Neuron (in vitro differentiated cells): Measurements from ENCODE around the gene TASL.
"Not testable (repeated sequence)": the region's sequence is repeated elsewhere in the genome, so short reads cannot be mapped to it uniquely, and the experiment has no call there.

ENCODE experiments used
- H2AFZ ChIP-seq: one replicate; pipeline ENCODE4 v1.6.1; 2013; ENCODE audit warnings: low read depth, mild to moderate bottlenecking, inconsistent platforms, low read length, moderate library complexity
- H3K27me3 ChIP-seq: one replicate; pipeline ENCODE4 v1.6.1; 2013; ENCODE audit warnings: low read length; ENCODE audit not compliant: insufficient read depth
- H3K36me3 ChIP-seq: one replicate; pipeline ENCODE4 v1.6.1; 2013; ENCODE audit warnings: low read length; ENCODE audit not compliant: insufficient read depth
- H3K4me1 ChIP-seq: one replicate; pipeline ENCODE4 v1.6.1; 2013; ENCODE audit warnings: low read length; ENCODE audit not compliant: insufficient read depth
- H3K4me3 ChIP-seq: 2 replicates; pipeline ENCODE4 v1.5.1; 2013; ENCODE audit warnings: mild to moderate bottlenecking, low read length, moderate library complexity
- H3K9me3 ChIP-seq: one replicate; pipeline ENCODE4 v1.6.1; 2013; ENCODE audit warnings: low read length

Gene TASL

GRCh38 chrX:30568136-30568535 lies 9.4 kb downstream of the TASL start:
- no peaks in the 10 kb centered on the region for H3K4me1 ChIP-seq
- no peak overlapping the region for H2AFZ ChIP-seq
- H3K4me3 ChIP-seq = no peak overlapping the region
- no peaks in the 10 kb centered on the region for H3K36me3 ChIP-seq
- no peaks in the 10 kb centered on the region for H3K9me3 ChIP-seq
- no peaks in the 10 kb centered on the region for H3K27me3 ChIP-seq

DNA sequence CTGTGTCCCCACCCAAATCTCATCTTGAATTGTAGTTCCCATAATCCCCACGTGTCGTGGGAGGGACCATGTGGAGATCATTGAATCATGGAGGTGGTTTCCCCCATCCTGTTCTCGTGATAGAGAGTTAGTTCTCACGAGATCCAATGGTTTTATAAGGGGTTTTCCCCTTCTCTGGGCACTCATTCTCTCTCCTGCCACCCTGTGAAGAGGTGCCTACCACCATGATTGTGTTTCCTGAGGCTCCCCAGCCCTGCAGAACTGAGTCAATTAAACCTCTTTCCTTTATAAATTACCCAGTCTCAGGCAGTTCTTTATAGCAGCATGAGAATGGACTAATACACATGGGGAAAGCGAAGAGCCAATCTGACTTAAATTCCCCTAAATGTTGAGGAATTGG lies 14.5 kb downstream of the TASL start:
- H2AFZ ChIP-seq, H3K4me1 ChIP-seq, H3K9me3 ChIP-seq, H3K27me3 ChIP-seq, H3K4me3 ChIP-seq, H3K36me3 ChIP-seq: not testable (repeated sequence)

- Histone ChIP-seq H3K9me3 (no peaks in the 10 kb centered on the region), H2AFZ (no peak overlapping the region), H3K36me3 (no peaks in the 10 kb centered on the region), H3K27me3 (no peaks in the 10 kb centered on the region), H3K4me1 (no peaks in the 10 kb centered on the region), H3K4me3 (no peak overlapping the region)
These were observed 16.4 kb downstream of the TASL start for GRCh38 chrX:30561191-30561590.

DNA sequence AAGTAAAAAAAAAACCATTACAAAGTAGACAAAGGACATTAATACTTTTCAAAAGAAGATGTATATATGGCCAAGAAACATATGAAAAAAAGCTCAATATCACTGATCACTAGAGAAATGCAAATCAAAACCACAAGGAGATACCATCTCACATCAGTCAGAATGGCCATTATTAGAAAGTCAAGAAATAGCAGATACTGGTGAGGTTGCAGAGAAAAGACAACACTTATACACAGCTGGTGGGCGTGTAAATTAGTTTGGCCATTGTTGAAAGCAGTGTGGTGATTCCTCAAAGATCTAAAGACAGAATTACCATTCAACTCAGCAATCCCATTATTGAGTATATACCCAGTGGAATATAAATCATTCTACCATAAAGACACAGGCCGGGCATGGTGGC lies 39.3 kb downstream of the TASL start:
- no peak overlapping the region for H3K4me3 ChIP-seq
- no peaks in the 10 kb centered on the region for H3K4me1 ChIP-seq
- H3K36me3 ChIP-seq = no peaks in the 10 kb centered on the region
- H2AFZ ChIP-seq = no peak overlapping the region
- H3K27me3 ChIP-seq = no peaks in the 10 kb centered on the region
- H3K9me3 ChIP-seq = no peaks in the 10 kb centered on the region

GRCh38 chrX:30533835-30534234 lies 43.7 kb downstream of the TASL start:
- Histone ChIP-seq H3K4me3 (no peak overlapping the region), H3K27me3 (no peaks in the 10 kb centered on the region), H3K9me3 (no peaks in the 10 kb centered on the region), H3K36me3 (no peaks in the 10 kb centered on the region), H2AFZ (no peak overlapping the region), H3K4me1 (no peaks in the 10 kb centered on the region)

GRCh38 chrX:30533266-30533665 lies 44.3 kb downstream of the TASL start:
- H3K36me3 ChIP-seq = no peaks in the 10 kb centered on the region
- H3K4me1 ChIP-seq = no peaks in the 10 kb centered on the region
- H3K9me3 ChIP-seq = no peaks in the 10 kb centered on the region
- no peaks in the 10 kb centered on the region for H3K27me3 ChIP-seq
- H3K4me3 ChIP-seq = no peak overlapping the region
- no peak overlapping the region for H2AFZ ChIP-seq

- Histone ChIP-seq H3K27me3 (no peaks in the 10 kb centered on the region), H3K9me3 (no peaks in the 10 kb centered on the region), H2AFZ (no peak overlapping the region), H3K4me1 (no peaks in the 10 kb centered on the region), H3K4me3 (no peak overlapping the region), H3K36me3 (no peaks in the 10 kb centered on the region)
These were observed 47.0 kb downstream of the TASL start for GRCh38 chrX:30530606-30531005.

- H3K4me1 ChIP-seq = no peaks in the 10 kb centered on the region
- no peak overlapping the region for H3K4me3 ChIP-seq
- H3K36me3 ChIP-seq = no peaks in the 10 kb centered on the region
- no peak overlapping the region for H2AFZ ChIP-seq
- H3K27me3 ChIP-seq = peaks cover 3% of the 10 kb centered on the region
- no peaks in the 10 kb centered on the region for H3K9me3 ChIP-seq
These were observed 51.8 kb downstream of the TASL start for GRCh38 chrX:30525732-30526131.

- Histone ChIP-seq H2AFZ (no peak overlapping the region), H3K4me3 (no peak overlapping the region)
These were observed 56.0 kb downstream of the TASL start for GRCh38 chrX:30521440-30522182.

GRCh38 chrX:30513284-30513683 lies 64.3 kb downstream of the TASL start:
- Histone ChIP-seq H2AFZ (no peak overlapping the region), H3K27me3 (no peaks in the 10 kb centered on the region), H3K4me1 (peaks cover 8% of the 10 kb centered on the region), H3K36me3 (no peaks in the 10 kb centered on the region), H3K4me3 (no peak overlapping the region), H3K9me3 (no peaks in the 10 kb centered on the region)

More at GRCh38 chrX:30521440-30522182, 56.0 kb downstream of the TASL start:
- Histone ChIP-seq H3K9me3 (no peaks in the 10 kb centered on the region), H3K4me1 (no peaks in the 10 kb centered on the region), H3K27me3 (peaks cover 3% of the 10 kb centered on the region), H3K36me3 (no peaks in the 10 kb centered on the region)
